GM23338 (cell line): ENCODE data around the gene B3GALT4. TPM values are rescaled to one million over a fixed set of nuclear protein-coding genes. Genes with fewer than 3 reads are reported as not detected.

Experiments used
- ATAC-seq: fragments of 200-7000 bp; cut with Tn5 transposase; 3 replicates; pipeline ENCODE4 v1.9.1; 2020
- DNase-seq: peaks from one replicate; pipeline ENCODE4 v3.0.0-alpha.2; 2015; ENCODE audit warnings: low spot score
- H2AFZ ChIP-seq: fragments of 200-600 bp; sonication (generic); 2 replicates; pipeline ENCODE4 v1.8.0; 2016; ENCODE audit warnings: antibody characterized with exemption, mild to moderate bottlenecking, moderate library complexity
- H3F3A ChIP-seq: fragments of 200-600 bp; sonication (generic); replicated peaks from 2 replicates; pipeline ENCODE4 v1.8.0; 2017; ENCODE audit warnings: antibody characterized with exemption, mixed run types, low read depth
- H3K27ac ChIP-seq: fragments of 200-600 bp; sonication (generic); 2 replicates; pipeline ENCODE4 v1.6.1; 2016; ENCODE audit warnings: low read depth
- H3K27me3 ChIP-seq: fragments of 200-600 bp; sonication (generic); 2 replicates; pipeline ENCODE4 v1.8.0; 2016; ENCODE audit warnings: mild to moderate bottlenecking, mixed run types, moderate library complexity; ENCODE audit not compliant: insufficient read depth
- H3K36me3 ChIP-seq: fragments of 200-600 bp; sonication (generic); 2 replicates; pipeline ENCODE4 v1.8.0; 2016; ENCODE audit warnings: mild to moderate bottlenecking; ENCODE audit not compliant: insufficient read depth
- H3K4me1 ChIP-seq: fragments of 200-600 bp; sonication (generic); 2 replicates; pipeline ENCODE4 v1.8.0; 2016; ENCODE audit warnings: mild to moderate bottlenecking, moderate library complexity; ENCODE audit not compliant: insufficient read depth
- H3K4me2 ChIP-seq: fragments of 200-600 bp; sonication (generic); 2 replicates; pipeline ENCODE4 v1.7.1; 2017; ENCODE audit warnings: mixed run types
- H3K4me3 ChIP-seq: fragments of 200-600 bp; sonication (generic); 2 replicates; pipeline ENCODE4 v1.6.1; 2016; ENCODE audit warnings: mixed run types
- H3K79me2 ChIP-seq: fragments of 200-600 bp; sonication (generic); replicated peaks from 2 replicates; pipeline ENCODE4 v1.8.0; 2017; ENCODE audit warnings: mild to moderate bottlenecking; ENCODE audit not compliant: insufficient read depth
- H3K9me2 ChIP-seq: fragments of 200-600 bp; sonication (generic); 2 replicates; pipeline ENCODE4 v1.8.0; 2017; ENCODE audit not compliant: insufficient read depth
- H4K20me1 ChIP-seq: fragments of 200-600 bp; sonication (generic); replicated peaks from 2 replicates; pipeline ENCODE4 v1.8.0; 2017; ENCODE audit warnings: mild to moderate bottlenecking; ENCODE audit not compliant: insufficient read depth
- H3K27ac Mint-ChIP-seq: 2 replicates; pipeline ENCODE4 v1.8.0; 2020; ENCODE audit warnings: inconsistent platforms, mild to moderate bottlenecking, moderate library complexity, mixed read lengths
- H3K27me3 Mint-ChIP-seq: 3 replicates; pipeline ENCODE4 v1.8.0; 2022; ENCODE audit warnings: low read depth, mild to moderate bottlenecking, moderate library complexity, mixed read lengths, inconsistent platforms; ENCODE audit not compliant: insufficient read depth, poor library complexity
- H3K36me3 Mint-ChIP-seq: 3 replicates; pipeline ENCODE4 v1.8.0; 2021; ENCODE audit warnings: low read depth, mild to moderate bottlenecking, inconsistent platforms, moderate library complexity, mixed read lengths
- H3K4me1 Mint-ChIP-seq: 3 replicates; pipeline ENCODE4 v1.8.0; 2020; ENCODE audit warnings: mild to moderate bottlenecking, inconsistent platforms, mixed read lengths
- H3K4me3 Mint-ChIP-seq: 3 replicates; pipeline ENCODE4 v1.8.0; 2021; ENCODE audit warnings: moderate library complexity, mild to moderate bottlenecking, inconsistent platforms, mixed read lengths
- H3K9me3 Mint-ChIP-seq: 3 replicates; pipeline ENCODE4 v1.8.0; 2020; ENCODE audit warnings: moderate library complexity, mild to moderate bottlenecking, inconsistent platforms, mixed read lengths
- CREB1 ChIP-seq: fragments of 250-450 bp; sonication (Bioruptor Pico); IDR thresholded peaks from 2 replicates; pipeline ENCODE4 v1.5.0; 2020; ENCODE audit warnings: low read depth, mild to moderate bottlenecking, moderate library complexity
- EZH2 ChIP-seq: fragments of 200-600 bp; sonication (generic); IDR thresholded peaks from one replicate; pipeline ENCODE4 v1.8.0; 2017; ENCODE audit warnings: antibody characterized with exemption, mild to moderate bottlenecking, low read depth; ENCODE audit not compliant: unreplicated experiment
- EZH2phosphoT487 ChIP-seq: fragments of 200-600 bp; sonication (generic); IDR thresholded peaks from one replicate; pipeline ENCODE4 v1.8.1; 2018; ENCODE audit warnings: antibody characterized with exemption; ENCODE audit not compliant: unreplicated experiment
- JUNB ChIP-seq: IDR thresholded peaks from one replicate; pipeline ENCODE4 v1.6.1; 2016; ENCODE audit warnings: antibody characterized with exemption; ENCODE audit not compliant: unreplicated experiment
- NANOG ChIP-seq: IDR thresholded peaks from 2 replicates; pipeline ENCODE4 v1.6.1; 2016; ENCODE audit warnings: antibody characterized with exemption, borderline replicate concordance
- POLR2AphosphoS5 ChIP-seq: IDR thresholded peaks from 2 replicates; pipeline ENCODE4 v1.6.1; 2016; ENCODE audit warnings: antibody characterized with exemption, low read depth
- REST ChIP-seq: IDR thresholded peaks from one replicate; pipeline ENCODE4 v1.6.1; 2018; ENCODE audit warnings: antibody characterized with exemption; ENCODE audit not compliant: unreplicated experiment
- STAT1 ChIP-seq: IDR thresholded peaks from one replicate; pipeline ENCODE4 v1.6.1; 2016; ENCODE audit warnings: antibody characterized with exemption; ENCODE audit not compliant: unreplicated experiment
- ZNF114 ChIP-seq: fragments of 250-450 bp; sonication (Bioruptor Pico); IDR thresholded peaks from 2 replicates; pipeline ENCODE4 v1.5.0; 2020; ENCODE audit warnings: mild to moderate bottlenecking, moderate library complexity
- ZNF331 ChIP-seq: fragments of 250-450 bp; sonication (Bioruptor Pico); IDR thresholded peaks from 2 replicates; pipeline ENCODE4 v1.5.0; 2020; ENCODE audit warnings: low read depth, mild to moderate bottlenecking, moderate library complexity
- polyA plus RNA-seq: library from polyadenylated mRNA; unstranded; fragments of >200 nt; fragmentation: Nextera tagmentation; extraction: Ambion mirVana; gene quantifications from 2 replicates; pipeline ENCODE4 v1.2.1, GENCODE V29; 2016
- total RNA-seq: library from RNA; depleted of rRNA; stranded (reverse); fragments of >200 nt; shearing (Covaris generic); gene quantifications from 2 replicates; pipeline ENCODE4 v1.2.3, GENCODE V29; 2014
- TF ChIP-seq, protein P1 (sequence below): fragments of 250-450 bp; sonication (Bioruptor Pico); IDR thresholded peaks from 2 replicates; pipeline ENCODE4 v1.5.0; 2020; ENCODE audit warnings: mild to moderate bottlenecking, moderate library complexity
- TF ChIP-seq, protein P2 (sequence below): IDR thresholded peaks from 2 replicates; pipeline ENCODE4 v1.6.1; 2016; ENCODE audit warnings: antibody characterized with exemption
- TF ChIP-seq, protein P3 (sequence below), 2 experiments: fragments of 200-600 bp in 1 of 2; sonication (generic) in 1 of 2; conservative IDR thresholded peaks; 2 replicates each; pipeline versions ENCODE4 v1.5.1 to v1.6.1; 2016 to 2017; ENCODE audit warnings: antibody characterized with exemption in 2 of 2, low read depth in 2 of 2, mild to moderate bottlenecking in 2 of 2, moderate library complexity in 1 of 2

B3GALT4 gene
- total and polyA plus RNA-seq, 2 experiments from 2014 or later = 1.3 to 2.3 TPM

DNA sequence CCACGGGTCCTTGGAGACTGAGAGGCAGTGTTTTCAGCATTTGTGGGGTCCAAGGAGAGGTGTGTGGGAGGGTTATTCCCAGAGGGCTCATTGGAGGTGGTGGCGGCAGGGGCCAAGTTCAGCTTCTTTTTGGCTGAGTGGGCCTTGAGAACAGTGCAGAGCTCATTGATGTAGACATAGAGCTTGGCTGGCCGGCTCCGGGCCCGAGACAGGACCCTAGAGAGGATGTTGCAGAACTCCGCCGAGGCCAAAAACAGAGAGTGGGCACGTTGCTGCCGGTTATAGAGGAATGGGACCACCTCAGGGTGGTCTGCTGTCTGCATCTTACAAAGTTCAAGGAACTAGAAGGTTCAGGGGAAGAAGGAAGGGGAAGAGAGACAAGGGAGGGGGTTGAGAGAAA, 44.3 kb downstream of the B3GALT4 start:
- peaks cover 20% of the 10 kb centered on the region for H3F3A ChIP-seq
- peaks cover 45% of the 10 kb centered on the region for H3K4me1 ChIP-seq
- H3K4me2 ChIP-seq = peak overlapping the region; percentile 92
- no peaks in the 10 kb centered on the region for H3K27me3 ChIP-seq
- DNase-seq (no peak), ATAC-seq (no peak)
- H3K36me3 Mint-ChIP-seq = peaks cover 42% of the 10 kb centered on the region
- H3K27ac ChIP-seq = peak overlapping the region; percentile 69; the same call in 1 of the 2 replicates
- H4K20me1 ChIP-seq = peaks cover 11% of the 10 kb centered on the region
- peaks cover 63% of the 10 kb centered on the region for H3K4me1 Mint-ChIP-seq
- peaks cover 14% of the 10 kb centered on the region for H3K36me3 ChIP-seq
- H3K4me3 Mint-ChIP-seq = peak overlapping the region; percentile 90
- H3K79me2 ChIP-seq = peaks cover 36% of the 10 kb centered on the region
- H3K27ac Mint-ChIP-seq = peak overlapping the region; percentile 92
- TF ChIP-seq ZNF331 (no peak), NANOG (no peak), EZH2 (no peak), JUNB (no peak), STAT1 (no peak), POLR2AphosphoS5 (no peak), EZH2phosphoT487 (no peak), REST (no peak), CREB1 (CRISPR knock-in tag) (no peak), ZNF114 (CRISPR knock-in tag) (no peak)
- TF ChIP-seq, protein P1, sequence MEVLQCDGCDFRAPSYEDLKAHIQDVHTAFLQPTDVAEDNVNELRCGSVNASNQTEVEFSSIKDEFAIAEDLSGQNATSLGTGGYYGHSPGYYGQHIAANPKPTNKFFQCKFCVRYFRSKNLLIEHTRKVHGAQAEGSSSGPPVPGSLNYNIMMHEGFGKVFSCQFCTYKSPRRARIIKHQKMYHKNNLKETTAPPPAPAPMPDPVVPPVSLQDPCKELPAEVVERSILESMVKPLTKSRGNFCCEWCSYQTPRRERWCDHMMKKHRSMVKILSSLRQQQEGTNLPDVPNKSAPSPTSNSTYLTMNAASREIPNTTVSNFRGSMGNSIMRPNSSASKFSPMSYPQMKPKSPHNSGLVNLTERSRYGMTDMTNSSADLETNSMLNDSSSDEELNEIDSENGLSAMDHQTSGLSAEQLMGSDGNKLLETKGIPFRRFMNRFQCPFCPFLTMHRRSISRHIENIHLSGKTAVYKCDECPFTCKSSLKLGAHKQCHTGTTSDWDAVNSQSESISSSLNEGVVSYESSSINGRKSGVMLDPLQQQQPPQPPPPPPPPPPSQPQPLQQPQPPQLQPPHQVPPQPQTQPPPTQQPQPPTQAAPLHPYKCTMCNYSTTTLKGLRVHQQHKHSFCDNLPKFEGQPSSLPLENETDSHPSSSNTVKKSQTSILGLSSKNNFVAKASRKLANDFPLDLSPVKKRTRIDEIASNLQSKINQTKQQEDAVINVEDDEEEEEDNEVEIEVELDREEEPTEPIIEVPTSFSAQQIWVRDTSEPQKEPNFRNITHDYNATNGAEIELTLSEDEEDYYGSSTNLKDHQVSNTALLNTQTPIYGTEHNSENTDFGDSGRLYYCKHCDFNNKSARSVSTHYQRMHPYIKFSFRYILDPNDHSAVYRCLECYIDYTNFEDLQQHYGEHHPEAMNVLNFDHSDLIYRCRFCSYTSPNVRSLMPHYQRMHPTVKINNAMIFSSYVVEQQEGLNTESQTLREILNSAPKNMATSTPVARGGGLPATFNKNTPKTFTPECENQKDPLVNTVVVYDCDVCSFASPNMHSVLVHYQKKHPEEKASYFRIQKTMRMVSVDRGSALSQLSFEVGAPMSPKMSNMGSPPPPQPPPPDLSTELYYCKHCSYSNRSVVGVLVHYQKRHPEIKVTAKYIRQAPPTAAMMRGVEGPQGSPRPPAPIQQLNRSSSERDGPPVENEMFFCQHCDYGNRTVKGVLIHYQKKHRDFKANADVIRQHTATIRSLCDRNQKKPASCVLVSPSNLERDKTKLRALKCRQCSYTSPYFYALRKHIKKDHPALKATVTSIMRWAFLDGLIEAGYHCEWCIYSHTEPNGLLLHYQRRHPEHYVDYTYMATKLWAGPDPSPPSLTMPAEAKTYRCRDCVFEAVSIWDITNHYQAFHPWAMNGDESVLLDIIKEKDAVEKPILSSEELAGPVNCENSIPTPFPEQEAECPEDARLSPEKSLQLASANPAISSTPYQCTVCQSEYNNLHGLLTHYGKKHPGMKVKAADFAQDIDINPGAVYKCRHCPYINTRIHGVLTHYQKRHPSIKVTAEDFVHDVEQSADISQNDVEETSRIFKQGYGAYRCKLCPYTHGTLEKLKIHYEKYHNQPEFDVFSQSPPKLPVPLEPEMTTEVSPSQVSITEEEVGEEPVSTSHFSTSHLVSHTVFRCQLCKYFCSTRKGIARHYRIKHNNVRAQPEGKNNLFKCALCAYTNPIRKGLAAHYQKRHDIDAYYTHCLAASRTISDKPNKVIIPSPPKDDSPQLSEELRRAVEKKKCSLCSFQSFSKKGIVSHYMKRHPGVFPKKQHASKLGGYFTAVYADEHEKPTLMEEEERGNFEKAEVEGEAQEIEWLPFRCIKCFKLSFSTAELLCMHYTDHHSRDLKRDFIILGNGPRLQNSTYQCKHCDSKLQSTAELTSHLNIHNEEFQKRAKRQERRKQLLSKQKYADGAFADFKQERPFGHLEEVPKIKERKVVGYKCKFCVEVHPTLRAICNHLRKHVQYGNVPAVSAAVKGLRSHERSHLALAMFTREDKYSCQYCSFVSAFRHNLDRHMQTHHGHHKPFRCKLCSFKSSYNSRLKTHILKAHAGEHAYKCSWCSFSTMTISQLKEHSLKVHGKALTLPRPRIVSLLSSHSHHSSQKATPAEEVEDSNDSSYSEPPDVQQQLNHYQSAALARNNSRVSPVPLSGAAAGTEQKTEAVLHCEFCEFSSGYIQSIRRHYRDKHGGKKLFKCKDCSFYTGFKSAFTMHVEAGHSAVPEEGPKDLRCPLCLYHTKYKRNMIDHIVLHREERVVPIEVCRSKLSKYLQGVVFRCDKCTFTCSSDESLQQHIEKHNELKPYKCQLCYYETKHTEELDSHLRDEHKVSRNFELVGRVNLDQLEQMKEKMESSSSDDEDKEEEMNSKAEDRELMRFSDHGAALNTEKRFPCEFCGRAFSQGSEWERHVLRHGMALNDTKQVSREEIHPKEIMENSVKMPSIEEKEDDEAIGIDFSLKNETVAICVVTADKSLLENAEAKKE (CRISPR knock-in tag) = no peak
- TF ChIP-seq, protein P2, sequence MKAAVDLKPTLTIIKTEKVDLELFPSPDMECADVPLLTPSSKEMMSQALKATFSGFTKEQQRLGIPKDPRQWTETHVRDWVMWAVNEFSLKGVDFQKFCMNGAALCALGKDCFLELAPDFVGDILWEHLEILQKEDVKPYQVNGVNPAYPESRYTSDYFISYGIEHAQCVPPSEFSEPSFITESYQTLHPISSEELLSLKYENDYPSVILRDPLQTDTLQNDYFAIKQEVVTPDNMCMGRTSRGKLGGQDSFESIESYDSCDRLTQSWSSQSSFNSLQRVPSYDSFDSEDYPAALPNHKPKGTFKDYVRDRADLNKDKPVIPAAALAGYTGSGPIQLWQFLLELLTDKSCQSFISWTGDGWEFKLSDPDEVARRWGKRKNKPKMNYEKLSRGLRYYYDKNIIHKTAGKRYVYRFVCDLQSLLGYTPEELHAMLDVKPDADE = no peak
- TF ChIP-seq, protein P3, sequence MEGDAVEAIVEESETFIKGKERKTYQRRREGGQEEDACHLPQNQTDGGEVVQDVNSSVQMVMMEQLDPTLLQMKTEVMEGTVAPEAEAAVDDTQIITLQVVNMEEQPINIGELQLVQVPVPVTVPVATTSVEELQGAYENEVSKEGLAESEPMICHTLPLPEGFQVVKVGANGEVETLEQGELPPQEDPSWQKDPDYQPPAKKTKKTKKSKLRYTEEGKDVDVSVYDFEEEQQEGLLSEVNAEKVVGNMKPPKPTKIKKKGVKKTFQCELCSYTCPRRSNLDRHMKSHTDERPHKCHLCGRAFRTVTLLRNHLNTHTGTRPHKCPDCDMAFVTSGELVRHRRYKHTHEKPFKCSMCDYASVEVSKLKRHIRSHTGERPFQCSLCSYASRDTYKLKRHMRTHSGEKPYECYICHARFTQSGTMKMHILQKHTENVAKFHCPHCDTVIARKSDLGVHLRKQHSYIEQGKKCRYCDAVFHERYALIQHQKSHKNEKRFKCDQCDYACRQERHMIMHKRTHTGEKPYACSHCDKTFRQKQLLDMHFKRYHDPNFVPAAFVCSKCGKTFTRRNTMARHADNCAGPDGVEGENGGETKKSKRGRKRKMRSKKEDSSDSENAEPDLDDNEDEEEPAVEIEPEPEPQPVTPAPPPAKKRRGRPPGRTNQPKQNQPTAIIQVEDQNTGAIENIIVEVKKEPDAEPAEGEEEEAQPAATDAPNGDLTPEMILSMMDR (conservative IDR thresholded peaks at IDR 0.05; ENCODE audit: low read depth in 2 of 2) = no peak
- H3K4me3 ChIP-seq = peak overlapping the region; percentile 80
- H3K9me3 Mint-ChIP-seq = no peaks in the 10 kb centered on the region; the same call in 1 of the 3 replicates
- peaks cover 15% of the 10 kb centered on the region for H3K27me3 Mint-ChIP-seq
- no peaks in the 10 kb centered on the region for H3K9me2 ChIP-seq
- H2AFZ ChIP-seq = no peak overlapping the region
